ENCODE data around the gene ABLIM1.

DNA sequence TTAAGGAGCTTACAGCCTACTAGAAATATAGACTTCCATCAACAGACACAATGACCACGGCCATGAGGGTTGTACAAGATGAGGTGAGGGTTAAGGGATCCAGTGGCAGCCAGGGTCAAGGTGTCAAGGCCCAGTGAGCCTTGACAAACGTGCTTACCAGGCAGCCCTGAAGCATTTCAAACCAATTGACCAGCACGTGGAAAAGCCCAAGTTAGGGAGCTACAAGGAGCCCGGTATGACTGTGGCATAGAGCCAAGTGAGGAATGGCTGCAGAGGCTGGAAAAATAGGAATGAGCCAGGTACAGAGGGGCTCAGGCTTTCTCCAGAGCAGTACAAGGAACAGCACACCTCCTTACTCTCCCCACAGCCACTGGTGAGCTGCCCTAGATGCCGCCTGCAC, 266.5 kb downstream of the ABLIM1 start:
- TF ChIP-seq, protein P1, sequence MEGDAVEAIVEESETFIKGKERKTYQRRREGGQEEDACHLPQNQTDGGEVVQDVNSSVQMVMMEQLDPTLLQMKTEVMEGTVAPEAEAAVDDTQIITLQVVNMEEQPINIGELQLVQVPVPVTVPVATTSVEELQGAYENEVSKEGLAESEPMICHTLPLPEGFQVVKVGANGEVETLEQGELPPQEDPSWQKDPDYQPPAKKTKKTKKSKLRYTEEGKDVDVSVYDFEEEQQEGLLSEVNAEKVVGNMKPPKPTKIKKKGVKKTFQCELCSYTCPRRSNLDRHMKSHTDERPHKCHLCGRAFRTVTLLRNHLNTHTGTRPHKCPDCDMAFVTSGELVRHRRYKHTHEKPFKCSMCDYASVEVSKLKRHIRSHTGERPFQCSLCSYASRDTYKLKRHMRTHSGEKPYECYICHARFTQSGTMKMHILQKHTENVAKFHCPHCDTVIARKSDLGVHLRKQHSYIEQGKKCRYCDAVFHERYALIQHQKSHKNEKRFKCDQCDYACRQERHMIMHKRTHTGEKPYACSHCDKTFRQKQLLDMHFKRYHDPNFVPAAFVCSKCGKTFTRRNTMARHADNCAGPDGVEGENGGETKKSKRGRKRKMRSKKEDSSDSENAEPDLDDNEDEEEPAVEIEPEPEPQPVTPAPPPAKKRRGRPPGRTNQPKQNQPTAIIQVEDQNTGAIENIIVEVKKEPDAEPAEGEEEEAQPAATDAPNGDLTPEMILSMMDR (IDR thresholded peaks at IDR 0.05; ENCODE audit: insufficient read depth, low read depth, low read length) = no peak
- no peak for TF ChIP-seq EZH2 (IDR thresholded peaks at IDR 0.05; ENCODE audit: insufficient read depth, low read length)
